Keratinocyte (primary cell): ENCODE data around the gene CRISP2. TPM values are rescaled to one million over a fixed set of nuclear protein-coding genes. Genes with fewer than 3 reads are reported as not detected.

Source experiments
- DNase-seq: peaks from one replicate; pipeline ENCODE4 v3.0.0-alpha.2; 2011; ENCODE audit warnings: low read depth, missing footprints, low spot score
- FAIRE-seq: peaks from 2 replicates; lab custom pipeline; 2011; peaks lifted over from hg19 to GRCh38; lab: Jason Lieb, UNC
- H2AFZ ChIP-seq: 2 replicates; pipeline ENCODE4 v1.6.0; 2012; ENCODE audit warnings: low read length, control low read depth, inconsistent platforms; ENCODE audit not compliant: control insufficient read depth
- H3K27ac ChIP-seq: 2 replicates; pipeline ENCODE4 v1.5.1; 2011; ENCODE audit warnings: low read length; ENCODE audit not compliant: control insufficient read depth, insufficient read depth
- H3K27me3 ChIP-seq: 3 replicates; pipeline ENCODE4 v1.6.0; 2011; ENCODE audit warnings: low read length; ENCODE audit not compliant: control insufficient read depth, insufficient read depth; ENCODE audit errors: extremely low read depth
- H3K36me3 ChIP-seq, 2 experiments: 2 replicates in 1 of 2; 3 replicates in 1 of 2; pipeline ENCODE4 v1.5.1; 2011; ENCODE audit warnings: low read length in 2 of 2, mild to moderate bottlenecking in 1 of 2; ENCODE audit not compliant: control insufficient read depth in 2 of 2, insufficient read depth in 2 of 2; ENCODE audit errors: extremely low read depth in 1 of 2
- H3K4me1 ChIP-seq: 3 replicates; pipeline ENCODE4 v1.5.1; 2011; ENCODE audit warnings: low read length; ENCODE audit not compliant: control insufficient read depth, insufficient read depth; ENCODE audit errors: extremely low read depth
- H3K4me2 ChIP-seq: 3 replicates; pipeline ENCODE4 v1.6.0; 2011; ENCODE audit warnings: low read depth, low read length; ENCODE audit not compliant: control insufficient read depth, insufficient read depth; ENCODE audit errors: extremely low read depth
- H3K4me3 ChIP-seq, 3 experiments: fragments of 200-600 bp in 1 of 3; sonication (generic) in 1 of 3; 2 replicates in 2 of 3; 3 replicates in 1 of 3; pipeline ENCODE4 v1.5.1; 2011 to 2016; ENCODE audit warnings: low read length in 3 of 3, mild to moderate bottlenecking in 3 of 3, control low read depth in 2 of 3, inconsistent platforms in 1 of 3, low read depth in 1 of 3, mixed read lengths in 1 of 3, mixed run types in 1 of 3, moderate library complexity in 1 of 3; ENCODE audit not compliant: control insufficient read depth in 2 of 3, insufficient read depth in 2 of 3; ENCODE audit errors: extremely low read depth in 1 of 3
- H3K79me2 ChIP-seq: 2 replicates; pipeline ENCODE4 v1.6.0; 2012; ENCODE audit warnings: low read length; ENCODE audit not compliant: control insufficient read depth, insufficient read depth
- H3K9ac ChIP-seq: 3 replicates; pipeline ENCODE4 v1.6.0; 2011; ENCODE audit warnings: low read length; ENCODE audit not compliant: control insufficient read depth, insufficient read depth; ENCODE audit errors: extremely low read depth
- H3K9me1 ChIP-seq: 3 replicates; pipeline ENCODE4 v1.6.0; 2011; ENCODE audit warnings: low read length; ENCODE audit not compliant: control insufficient read depth, insufficient read depth; ENCODE audit errors: extremely low read depth
- H3K9me3 ChIP-seq: 2 replicates; pipeline ENCODE4 v1.5.1; 2012; ENCODE audit warnings: low read depth, low read length; ENCODE audit not compliant: control insufficient read depth
- H4K20me1 ChIP-seq: 3 replicates; pipeline ENCODE4 v1.6.0; 2011; ENCODE audit warnings: low read length; ENCODE audit not compliant: control insufficient read depth, insufficient read depth; ENCODE audit errors: extremely low read depth
- CTCF ChIP-seq, 3 experiments: IDR thresholded peaks in 1 of 3; conservative IDR thresholded peaks in 1 of 3; optimal IDR thresholded peaks in 1 of 3; 2 replicates in 2 of 3; 3 replicates in 1 of 3; pipeline versions ENCODE3 to v1.5.1; 2011; ENCODE audit warnings: low read length in 3 of 3, mild to moderate bottlenecking in 3 of 3, moderate library complexity in 2 of 3, control low read depth in 1 of 3, inconsistent platforms in 1 of 3; ENCODE audit not compliant: insufficient read depth in 2 of 3; ENCODE audit errors: extremely low read depth in 1 of 3
- EZH2 ChIP-seq: IDR thresholded peaks from one replicate; pipeline ENCODE4 v1.6.1; 2012; ENCODE audit warnings: inconsistent platforms, mild to moderate bottlenecking, low read length, moderate library complexity
- dilution Hi-C: fragments of 300-500 bp; cut with MboI; formaldehyde crosslinking; loops from one replicate; pipeline ENCODE4 v1.7.0; 2020; ENCODE audit warnings: low sequenced_read_pairs; ENCODE audit not compliant: extremely low pct_ligation_motif_present
- polyA plus RNA-seq, 5 experiments: library from polyadenylated mRNA; depleted of rRNA in 3 of 5; stranded (reverse) in 3 of 5; stranded (forward) in 1 of 5; unstranded in 1 of 5; fragments of >200 nt; gene quantifications; 1 replicate in 1 of 5; 2 replicates in 3 of 5; 3 replicates in 1 of 5; pipeline versions ENCODE4 v1.2.1 to v1.2.3, GENCODE V29; 2011 to 2012; ENCODE audit warnings: missing spikeins in 2 of 5, low read depth in 1 of 5, low replicate concordance in 1 of 5

CRISP2 gene
- polyA plus RNA-seq, 1 donor (not counting 4 experiments of a cell fraction or from before 2014, with no cell fraction given) = not detected

GRCh38 chr6:49645139-49645538, 68.2 kb downstream of the CRISP2 start:
- dilution Hi-C loops = loop anchor here (25.0 kb wide), 2 partner anchors 192 to 417 kb away; no protein-coding TSS in a partner anchor
- TF ChIP-seq CTCF (optimal IDR thresholded peaks at IDR 0.05 in 1 of 3, IDR thresholded peaks at IDR 0.05 in 1 of 3, conservative IDR thresholded peaks at IDR 0.05 in 1 of 3; ENCODE audit: extremely low read depth in 1 of 3, insufficient read depth in 2 of 3, low read length in 3 of 3) (no peak), EZH2 (no peak)

More at GRCh38 chr6:49645139-49645538, 68.2 kb downstream of the CRISP2 start:
- no peak overlapping the region for H3K4me2 ChIP-seq
- H3K9me1 ChIP-seq = no peaks in the 10 kb centered on the region
- no peak overlapping the region for H3K4me3 ChIP-seq
- H3K79me2 ChIP-seq = no peaks in the 10 kb centered on the region
- no peaks in the 10 kb centered on the region for H3K27me3 ChIP-seq
- no peak for DNase-seq
- H3K4me1 ChIP-seq = no peaks in the 10 kb centered on the region
- no peak overlapping the region for H2AFZ ChIP-seq
- no peaks in the 10 kb centered on the region for H3K9me3 ChIP-seq
- no peaks in the 10 kb centered on the region for H3K36me3 ChIP-seq
- no peaks in the 10 kb centered on the region for H4K20me1 ChIP-seq
- H3K27ac ChIP-seq = no peak overlapping the region
- FAIRE-seq = no peak
- no peak overlapping the region for H3K9ac ChIP-seq

Other genes starting within 250 kb of the CRISP2 start
- gene GLYATL3, start 213.6 kb downstream of the CRISP2 start, polyA plus RNA-seq = not detected in 3 replicates
- 20.7 to 59.1 TPM (median 51.6 TPM) in 3 replicates for gene C6orf141, start 162.9 kb downstream of the CRISP2 start, polyA plus RNA-seq
- gene RHAG, start 76.7 kb downstream of the CRISP2 start, polyA plus RNA-seq = 0.05 TPM in 1 of 3 replicates, not detected in the others
- 0.02 to 0.04 TPM in 2 of 3 replicates, not detected in the other for gene CRISP3, start 30.8 kb upstream of the CRISP2 start, polyA plus RNA-seq
- not detected in 3 replicates for gene PGK2, start 73.7 kb upstream of the CRISP2 start, polyA plus RNA-seq
- not detected in 3 replicates for gene CRISP1, start 153.0 kb upstream of the CRISP2 start, polyA plus RNA-seq